ENCODE data around the gene USP6NL.

DNA sequence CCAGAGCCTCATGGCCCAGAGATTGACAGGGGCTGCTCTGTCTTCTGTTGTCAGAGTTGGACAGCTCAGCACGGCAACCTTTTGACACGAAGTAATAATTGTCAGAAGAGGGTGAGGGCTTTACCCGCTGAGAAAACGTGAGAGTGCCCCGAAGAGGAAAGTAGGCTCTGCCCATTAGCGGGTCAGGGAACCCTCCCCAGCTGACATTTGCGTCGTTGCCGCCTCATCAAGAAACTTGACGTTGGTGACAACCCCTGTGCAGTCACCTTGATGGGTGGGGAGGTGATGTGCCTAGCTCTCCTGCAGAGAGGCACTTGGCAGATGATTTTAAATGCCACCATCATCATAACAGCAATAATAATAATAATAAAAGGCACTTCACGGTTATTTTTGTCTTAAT lies 202.1 kb downstream of the USP6NL start:
- TF ChIP-seq, protein P1, sequence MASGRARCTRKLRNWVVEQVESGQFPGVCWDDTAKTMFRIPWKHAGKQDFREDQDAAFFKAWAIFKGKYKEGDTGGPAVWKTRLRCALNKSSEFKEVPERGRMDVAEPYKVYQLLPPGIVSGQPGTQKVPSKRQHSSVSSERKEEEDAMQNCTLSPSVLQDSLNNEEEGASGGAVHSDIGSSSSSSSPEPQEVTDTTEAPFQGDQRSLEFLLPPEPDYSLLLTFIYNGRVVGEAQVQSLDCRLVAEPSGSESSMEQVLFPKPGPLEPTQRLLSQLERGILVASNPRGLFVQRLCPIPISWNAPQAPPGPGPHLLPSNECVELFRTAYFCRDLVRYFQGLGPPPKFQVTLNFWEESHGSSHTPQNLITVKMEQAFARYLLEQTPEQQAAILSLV (tag; IDR thresholded peaks at IDR 0.05), result no peak
- TF ChIP-seq, protein P2, sequence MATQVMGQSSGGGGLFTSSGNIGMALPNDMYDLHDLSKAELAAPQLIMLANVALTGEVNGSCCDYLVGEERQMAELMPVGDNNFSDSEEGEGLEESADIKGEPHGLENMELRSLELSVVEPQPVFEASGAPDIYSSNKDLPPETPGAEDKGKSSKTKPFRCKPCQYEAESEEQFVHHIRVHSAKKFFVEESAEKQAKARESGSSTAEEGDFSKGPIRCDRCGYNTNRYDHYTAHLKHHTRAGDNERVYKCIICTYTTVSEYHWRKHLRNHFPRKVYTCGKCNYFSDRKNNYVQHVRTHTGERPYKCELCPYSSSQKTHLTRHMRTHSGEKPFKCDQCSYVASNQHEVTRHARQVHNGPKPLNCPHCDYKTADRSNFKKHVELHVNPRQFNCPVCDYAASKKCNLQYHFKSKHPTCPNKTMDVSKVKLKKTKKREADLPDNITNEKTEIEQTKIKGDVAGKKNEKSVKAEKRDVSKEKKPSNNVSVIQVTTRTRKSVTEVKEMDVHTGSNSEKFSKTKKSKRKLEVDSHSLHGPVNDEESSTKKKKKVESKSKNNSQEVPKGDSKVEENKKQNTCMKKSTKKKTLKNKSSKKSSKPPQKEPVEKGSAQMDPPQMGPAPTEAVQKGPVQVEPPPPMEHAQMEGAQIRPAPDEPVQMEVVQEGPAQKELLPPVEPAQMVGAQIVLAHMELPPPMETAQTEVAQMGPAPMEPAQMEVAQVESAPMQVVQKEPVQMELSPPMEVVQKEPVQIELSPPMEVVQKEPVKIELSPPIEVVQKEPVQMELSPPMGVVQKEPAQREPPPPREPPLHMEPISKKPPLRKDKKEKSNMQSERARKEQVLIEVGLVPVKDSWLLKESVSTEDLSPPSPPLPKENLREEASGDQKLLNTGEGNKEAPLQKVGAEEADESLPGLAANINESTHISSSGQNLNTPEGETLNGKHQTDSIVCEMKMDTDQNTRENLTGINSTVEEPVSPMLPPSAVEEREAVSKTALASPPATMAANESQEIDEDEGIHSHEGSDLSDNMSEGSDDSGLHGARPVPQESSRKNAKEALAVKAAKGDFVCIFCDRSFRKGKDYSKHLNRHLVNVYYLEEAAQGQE (IDR thresholded peaks at IDR 0.05; ENCODE audit: borderline replicate concordance), result no peak
- TF ChIP-seq, protein P2 (CRISPR knock-in tag; IDR thresholded peaks at IDR 0.05; ENCODE audit: low read depth), result no peak
- TF ChIP-seq BCOR (IDR thresholded peaks at IDR 0.05) (no peak), CBX3 (IDR thresholded peaks at IDR 0.05; ENCODE audit: borderline replicate concordance in 1 of 2, low read length in 2 of 2) (no peak), ZNF354B (CRISPR knock-in tag; IDR thresholded peaks at IDR 0.05) (no peak), ZC3H4 (CRISPR knock-in tag; IDR thresholded peaks at IDR 0.05; ENCODE audit: borderline replicate concordance) (no peak), MED1 (CRISPR knock-in tag; IDR thresholded peaks at IDR 0.05; ENCODE audit: borderline replicate concordance) (no peak), E2F6 (IDR thresholded peaks at IDR 0.05; ENCODE audit: borderline replicate concordance in 1 of 2, extremely low read depth in 1 of 2, insufficient read depth in 1 of 2, insufficient read length in 1 of 2, low read depth in 1 of 2, low read length in 1 of 2, poor library complexity in 1 of 2, severe bottlenecking in 1 of 2) (no peak), SMARCA4 (IDR thresholded peaks at IDR 0.05) (no peak)
- TF ChIP-seq, protein P3, sequence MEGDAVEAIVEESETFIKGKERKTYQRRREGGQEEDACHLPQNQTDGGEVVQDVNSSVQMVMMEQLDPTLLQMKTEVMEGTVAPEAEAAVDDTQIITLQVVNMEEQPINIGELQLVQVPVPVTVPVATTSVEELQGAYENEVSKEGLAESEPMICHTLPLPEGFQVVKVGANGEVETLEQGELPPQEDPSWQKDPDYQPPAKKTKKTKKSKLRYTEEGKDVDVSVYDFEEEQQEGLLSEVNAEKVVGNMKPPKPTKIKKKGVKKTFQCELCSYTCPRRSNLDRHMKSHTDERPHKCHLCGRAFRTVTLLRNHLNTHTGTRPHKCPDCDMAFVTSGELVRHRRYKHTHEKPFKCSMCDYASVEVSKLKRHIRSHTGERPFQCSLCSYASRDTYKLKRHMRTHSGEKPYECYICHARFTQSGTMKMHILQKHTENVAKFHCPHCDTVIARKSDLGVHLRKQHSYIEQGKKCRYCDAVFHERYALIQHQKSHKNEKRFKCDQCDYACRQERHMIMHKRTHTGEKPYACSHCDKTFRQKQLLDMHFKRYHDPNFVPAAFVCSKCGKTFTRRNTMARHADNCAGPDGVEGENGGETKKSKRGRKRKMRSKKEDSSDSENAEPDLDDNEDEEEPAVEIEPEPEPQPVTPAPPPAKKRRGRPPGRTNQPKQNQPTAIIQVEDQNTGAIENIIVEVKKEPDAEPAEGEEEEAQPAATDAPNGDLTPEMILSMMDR (IDR thresholded peaks at IDR 0.05 in 2 of 3, conservative IDR thresholded peaks at IDR 0.05 in 1 of 3; ENCODE audit: insufficient read depth in 2 of 3, low read depth in 1 of 3, low read length in 3 of 3), result no peak
